ENCODE measurements around the gene OTUD6A.

Gene OTUD6A

DNA sequence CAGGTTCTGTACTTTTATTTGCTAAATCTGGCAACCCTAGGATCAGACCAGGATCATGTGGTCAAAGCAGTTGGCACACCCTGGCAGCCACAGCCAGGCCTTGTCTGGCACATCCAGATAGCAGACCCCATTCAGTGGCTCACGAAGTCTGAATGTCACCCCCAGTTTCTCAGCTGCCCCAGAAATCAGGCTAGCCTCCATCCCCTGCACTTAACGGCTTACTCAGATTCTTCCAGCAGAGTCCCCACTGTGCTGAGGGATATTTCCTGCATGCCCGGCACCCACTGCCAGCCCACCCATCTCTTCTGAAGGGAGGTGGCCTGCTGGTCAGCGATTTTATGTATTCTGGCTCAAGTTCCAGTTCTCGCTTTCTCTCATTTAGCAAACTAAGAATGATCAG lies 7.9 kb upstream of the OTUD6A start:
- no peak overlapping the region for H3K4me3 ChIP-seq (ENCODE audit: control insufficient read depth, low read depth, low read length)
- TF ChIP-seq, protein P1, sequence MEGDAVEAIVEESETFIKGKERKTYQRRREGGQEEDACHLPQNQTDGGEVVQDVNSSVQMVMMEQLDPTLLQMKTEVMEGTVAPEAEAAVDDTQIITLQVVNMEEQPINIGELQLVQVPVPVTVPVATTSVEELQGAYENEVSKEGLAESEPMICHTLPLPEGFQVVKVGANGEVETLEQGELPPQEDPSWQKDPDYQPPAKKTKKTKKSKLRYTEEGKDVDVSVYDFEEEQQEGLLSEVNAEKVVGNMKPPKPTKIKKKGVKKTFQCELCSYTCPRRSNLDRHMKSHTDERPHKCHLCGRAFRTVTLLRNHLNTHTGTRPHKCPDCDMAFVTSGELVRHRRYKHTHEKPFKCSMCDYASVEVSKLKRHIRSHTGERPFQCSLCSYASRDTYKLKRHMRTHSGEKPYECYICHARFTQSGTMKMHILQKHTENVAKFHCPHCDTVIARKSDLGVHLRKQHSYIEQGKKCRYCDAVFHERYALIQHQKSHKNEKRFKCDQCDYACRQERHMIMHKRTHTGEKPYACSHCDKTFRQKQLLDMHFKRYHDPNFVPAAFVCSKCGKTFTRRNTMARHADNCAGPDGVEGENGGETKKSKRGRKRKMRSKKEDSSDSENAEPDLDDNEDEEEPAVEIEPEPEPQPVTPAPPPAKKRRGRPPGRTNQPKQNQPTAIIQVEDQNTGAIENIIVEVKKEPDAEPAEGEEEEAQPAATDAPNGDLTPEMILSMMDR (IDR thresholded peaks at IDR 0.05; ENCODE audit: control insufficient read depth, insufficient read depth, low read depth, low read length, missing control alignments): no peak
- no peak for DNase-seq (ENCODE audit: low read depth)

DNA sequence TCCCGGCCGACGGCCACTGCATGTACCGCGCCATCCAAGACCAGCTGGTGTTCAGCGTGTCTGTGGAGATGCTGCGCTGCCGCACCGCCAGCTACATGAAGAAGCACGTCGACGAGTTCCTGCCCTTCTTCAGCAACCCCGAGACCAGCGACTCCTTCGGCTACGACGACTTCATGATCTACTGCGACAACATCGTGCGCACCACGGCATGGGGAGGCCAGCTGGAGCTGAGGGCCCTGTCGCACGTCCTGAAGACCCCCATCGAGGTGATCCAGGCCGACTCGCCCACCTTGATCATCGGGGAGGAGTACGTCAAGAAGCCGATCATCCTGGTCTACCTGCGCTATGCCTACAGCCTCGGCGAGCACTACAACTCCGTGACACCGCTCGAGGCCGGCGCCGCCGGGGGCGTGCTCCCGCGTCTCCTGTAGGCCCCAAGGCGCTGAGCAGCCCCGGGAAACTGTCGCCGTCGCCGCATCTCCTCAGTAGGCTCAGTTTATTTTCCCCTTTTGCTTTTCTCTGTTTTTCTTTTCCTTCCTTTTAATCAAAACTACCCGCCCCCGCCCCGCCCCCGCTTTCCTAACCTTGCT lies 799 bp downstream of the OTUD6A start:
- no peak for DNase-seq (ENCODE audit: low read depth)
- H3K4me3 ChIP-seq (ENCODE audit: control insufficient read depth, low read depth, low read length): no peak overlapping the region
- TF ChIP-seq, protein P1 (IDR thresholded peaks at IDR 0.05; ENCODE audit: control insufficient read depth, insufficient read depth, low read depth, low read length, missing control alignments): no peak

DNA sequence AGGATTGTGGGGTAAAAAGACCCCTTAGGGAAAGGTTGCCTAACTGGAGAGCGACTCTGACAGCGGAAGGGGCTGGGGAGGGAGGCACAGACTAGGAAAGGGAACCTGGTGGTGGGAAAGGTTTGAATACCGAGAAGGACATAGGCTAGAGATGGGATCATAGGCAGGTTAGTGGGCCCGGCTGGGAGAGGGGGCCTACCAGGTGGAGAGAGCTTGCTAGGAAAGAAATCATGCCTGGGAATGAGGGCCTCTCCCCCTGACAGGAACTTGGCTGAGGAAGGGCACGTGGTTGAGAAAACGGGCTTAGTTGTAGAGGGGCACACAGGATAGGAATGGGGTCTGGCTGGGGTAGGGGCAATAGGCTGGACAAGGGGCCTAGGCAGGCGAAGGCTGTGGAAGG lies 4.4 kb downstream of the OTUD6A start:
- TF ChIP-seq, protein P1 (IDR thresholded peaks at IDR 0.05; ENCODE audit: control insufficient read depth, insufficient read depth, low read depth, low read length, missing control alignments): no peak
- H3K4me3 ChIP-seq (ENCODE audit: control insufficient read depth, low read depth, low read length): no peak overlapping the region
- DNase-seq (ENCODE audit: low read depth): no peak

DNA sequence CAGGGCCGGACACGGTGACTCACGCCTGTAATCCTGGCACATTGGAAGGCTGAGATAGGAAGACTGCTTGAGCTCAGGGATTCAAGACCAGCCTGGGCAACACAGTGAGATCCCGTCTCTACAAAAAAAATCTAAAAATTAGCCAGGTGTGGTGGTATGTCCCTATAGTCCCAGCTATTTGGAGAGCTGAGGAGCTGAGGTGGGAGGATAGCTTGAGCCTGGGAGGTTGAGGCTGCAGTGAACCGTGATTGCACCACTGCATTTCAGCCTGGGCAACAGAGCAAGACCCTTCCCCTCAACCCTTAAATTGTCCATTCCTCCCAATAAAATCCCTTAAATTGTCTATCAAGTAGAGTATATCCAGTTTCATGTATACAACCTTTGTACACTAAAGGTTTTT lies 17.0 kb downstream of the OTUD6A start:
- TF ChIP-seq, protein P1 (IDR thresholded peaks at IDR 0.05; ENCODE audit: control insufficient read depth, insufficient read depth, low read depth, low read length, missing control alignments): no peak
- no peak for DNase-seq (ENCODE audit: low read depth)
- H3K4me3 ChIP-seq (ENCODE audit: control insufficient read depth, low read depth, low read length): no peak overlapping the region

DNA sequence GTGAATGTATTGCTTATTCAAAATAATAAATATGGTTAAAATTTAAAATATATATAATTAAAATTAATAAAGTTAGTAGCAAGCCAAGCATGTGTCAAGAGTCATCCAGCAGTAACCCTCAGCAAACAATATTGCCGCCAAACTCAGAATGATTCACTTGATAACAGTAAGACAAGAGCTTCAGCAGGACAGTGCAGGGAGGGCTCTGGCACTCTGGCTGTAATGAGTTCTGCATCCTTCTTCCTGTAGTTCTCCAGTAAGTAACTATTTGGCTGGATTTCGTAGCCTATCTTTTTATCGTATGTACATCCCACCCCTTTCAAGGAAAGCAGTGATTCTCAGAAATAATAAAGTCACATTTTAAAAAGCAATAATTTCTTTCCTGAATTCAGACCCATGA lies 17.6 kb downstream of the OTUD6A start:
- TF ChIP-seq, protein P1 (IDR thresholded peaks at IDR 0.05; ENCODE audit: control insufficient read depth, insufficient read depth, low read depth, low read length, missing control alignments): no peak
- H3K4me3 ChIP-seq (ENCODE audit: control insufficient read depth, low read depth, low read length): no peak overlapping the region
- DNase-seq (ENCODE audit: low read depth): no peak

DNA sequence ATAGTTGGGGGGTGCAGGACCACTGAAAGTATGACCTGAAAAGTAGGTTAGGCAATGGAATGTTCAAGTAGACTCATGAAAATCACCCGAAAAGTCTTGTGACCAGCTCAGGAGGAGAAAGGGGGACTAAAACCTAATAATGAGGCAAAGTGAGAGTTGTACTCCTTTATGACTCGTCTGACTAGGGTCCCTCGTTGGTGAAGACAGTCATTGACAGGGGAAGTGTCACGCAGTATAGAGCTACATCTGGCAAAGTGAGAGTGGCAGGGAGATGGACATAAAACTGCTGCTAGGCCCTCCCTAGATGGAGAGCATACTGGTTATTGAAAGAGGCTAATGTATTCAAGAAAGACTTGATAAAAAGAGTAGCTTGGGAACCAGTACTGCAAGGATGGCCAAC lies 20.5 kb downstream of the OTUD6A start:
- no peak overlapping the region for H3K4me3 ChIP-seq (ENCODE audit: control insufficient read depth, low read depth, low read length)
- TF ChIP-seq, protein P1 (IDR thresholded peaks at IDR 0.05; ENCODE audit: control insufficient read depth, insufficient read depth, low read depth, low read length, missing control alignments): no peak
- DNase-seq (ENCODE audit: low read depth): no peak
